ENCODE data around the gene ZNF536.

GRCh38 chr19:30355586-30355985 is 16.6 kb upstream of the ZNF536 start:
- no peak for TF ChIP-seq CTCF (IDR thresholded peaks at IDR 0.05)
- no peak for TF ChIP-seq POLR2A (IDR thresholded peaks at IDR 0.05)
- TF ChIP-seq EP300 (IDR thresholded peaks at IDR 0.05): no peak

Data from sigmoid colon (tissue), 4 donors.